ENCODE results near the gene DNAJB4. TPM values are rescaled to one million over a fixed set of nuclear protein-coding genes. Genes with fewer than 3 reads are reported as not detected.

Gene DNAJB4
- total RNA-seq, 1 experiment from 2014 or later = 23.4 TPM

GRCh38 chr1:78038491-78038939 is 33.8 kb downstream of the DNAJB4 start:
- ATAC-seq (no peak), DNase-seq (ENCODE audit: low spot score) (no peak)
- TF ChIP-seq GABPB1 (CRISPR knock-in tag; IDR thresholded peaks at IDR 0.05) = no peak
- TF ChIP-seq, protein P1, sequence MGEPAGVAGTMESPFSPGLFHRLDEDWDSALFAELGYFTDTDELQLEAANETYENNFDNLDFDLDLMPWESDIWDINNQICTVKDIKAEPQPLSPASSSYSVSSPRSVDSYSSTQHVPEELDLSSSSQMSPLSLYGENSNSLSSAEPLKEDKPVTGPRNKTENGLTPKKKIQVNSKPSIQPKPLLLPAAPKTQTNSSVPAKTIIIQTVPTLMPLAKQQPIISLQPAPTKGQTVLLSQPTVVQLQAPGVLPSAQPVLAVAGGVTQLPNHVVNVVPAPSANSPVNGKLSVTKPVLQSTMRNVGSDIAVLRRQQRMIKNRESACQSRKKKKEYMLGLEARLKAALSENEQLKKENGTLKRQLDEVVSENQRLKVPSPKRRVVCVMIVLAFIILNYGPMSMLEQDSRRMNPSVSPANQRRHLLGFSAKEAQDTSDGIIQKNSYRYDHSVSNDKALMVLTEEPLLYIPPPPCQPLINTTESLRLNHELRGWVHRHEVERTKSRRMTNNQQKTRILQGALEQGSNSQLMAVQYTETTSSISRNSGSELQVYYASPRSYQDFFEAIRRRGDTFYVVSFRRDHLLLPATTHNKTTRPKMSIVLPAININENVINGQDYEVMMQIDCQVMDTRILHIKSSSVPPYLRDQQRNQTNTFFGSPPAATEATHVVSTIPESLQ (CRISPR knock-in tag; IDR thresholded peaks at IDR 0.05) = no peak
- TF ChIP-seq, protein P2, sequence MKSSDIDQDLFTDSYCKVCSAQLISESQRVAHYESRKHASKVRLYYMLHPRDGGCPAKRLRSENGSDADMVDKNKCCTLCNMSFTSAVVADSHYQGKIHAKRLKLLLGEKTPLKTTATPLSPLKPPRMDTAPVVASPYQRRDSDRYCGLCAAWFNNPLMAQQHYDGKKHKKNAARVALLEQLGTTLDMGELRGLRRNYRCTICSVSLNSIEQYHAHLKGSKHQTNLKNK (CRISPR knock-in tag; IDR thresholded peaks at IDR 0.05) = no peak
- no peak for TF ChIP-seq GRHL2 (CRISPR knock-in tag; IDR thresholded peaks at IDR 0.05; ENCODE audit: insufficient replicate concordance, severe bottlenecking)
- no peak for TF ChIP-seq SMAD3 (CRISPR knock-in tag; IDR thresholded peaks at IDR 0.05; ENCODE audit: borderline replicate concordance)
- TF ChIP-seq JUN (CRISPR knock-in tag; IDR thresholded peaks at IDR 0.05) = no peak
- no peak for TF ChIP-seq ARID4B (CRISPR knock-in tag; IDR thresholded peaks at IDR 0.05; ENCODE audit: borderline replicate concordance)
- no peak for TF ChIP-seq KAT7 (CRISPR knock-in tag; IDR thresholded peaks at IDR 0.05; ENCODE audit: borderline replicate concordance)
- no peak for TF ChIP-seq ZBTB21 (CRISPR knock-in tag; IDR thresholded peaks at IDR 0.05; ENCODE audit: borderline replicate concordance)
- TF ChIP-seq, protein P3, sequence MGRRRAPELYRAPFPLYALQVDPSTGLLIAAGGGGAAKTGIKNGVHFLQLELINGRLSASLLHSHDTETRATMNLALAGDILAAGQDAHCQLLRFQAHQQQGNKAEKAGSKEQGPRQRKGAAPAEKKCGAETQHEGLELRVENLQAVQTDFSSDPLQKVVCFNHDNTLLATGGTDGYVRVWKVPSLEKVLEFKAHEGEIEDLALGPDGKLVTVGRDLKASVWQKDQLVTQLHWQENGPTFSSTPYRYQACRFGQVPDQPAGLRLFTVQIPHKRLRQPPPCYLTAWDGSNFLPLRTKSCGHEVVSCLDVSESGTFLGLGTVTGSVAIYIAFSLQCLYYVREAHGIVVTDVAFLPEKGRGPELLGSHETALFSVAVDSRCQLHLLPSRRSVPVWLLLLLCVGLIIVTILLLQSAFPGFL (CRISPR knock-in tag; IDR thresholded peaks at IDR 0.05; ENCODE audit: borderline replicate concordance) = no peak
- no peak for TF ChIP-seq ZNF671 (CRISPR knock-in tag; IDR thresholded peaks at IDR 0.05)
- no peak for TF ChIP-seq ZNF232 (CRISPR knock-in tag; IDR thresholded peaks at IDR 0.05)
- no peaks in the 10 kb centered on the region for H3K4me1 Mint-ChIP-seq
- peaks cover 7% of the 10 kb centered on the region; the same call in 1 of the 2 replicates for H3K27me3 Mint-ChIP-seq (ENCODE audit: low read depth)
- H3K9me3 Mint-ChIP-seq = no peaks in the 10 kb centered on the region
- ChIA-PET POLR2A (no interaction called here), CTCF (no interaction called here)
- H3K36me3 Mint-ChIP-seq = no peaks in the 10 kb centered on the region
- no peak overlapping the region for H3K4me3 Mint-ChIP-seq
- no peak overlapping the region for H3K27ac Mint-ChIP-seq

DNA sequence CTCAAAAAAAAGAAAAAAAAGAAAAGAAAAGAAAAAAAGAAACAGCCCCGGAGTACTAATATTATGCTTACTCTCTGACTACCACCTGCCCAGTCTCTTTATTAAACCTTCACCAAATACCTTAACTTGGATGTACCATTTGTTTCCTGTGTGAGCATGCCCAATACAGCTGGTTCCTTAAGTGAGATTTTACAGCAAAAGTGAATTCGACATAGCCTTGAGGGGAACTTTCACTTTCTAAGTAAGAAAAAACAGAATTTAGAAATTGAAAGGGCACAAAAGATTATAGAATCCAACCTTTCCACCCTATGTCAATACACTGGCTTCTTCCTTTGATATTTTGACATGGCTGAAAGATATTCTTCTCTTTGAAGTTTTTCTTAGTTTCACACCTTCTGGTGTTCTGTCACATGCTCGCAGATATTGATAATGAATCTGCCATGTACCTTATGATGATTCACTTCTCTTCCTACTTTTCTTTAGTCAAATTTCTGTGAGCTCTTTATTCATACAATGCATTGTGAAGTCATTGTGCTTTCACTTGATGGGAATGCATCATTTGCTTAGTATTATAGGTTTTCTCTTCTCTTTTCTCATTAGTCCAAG is 35.8 kb downstream of the DNAJB4 start:
- H3K27ac Mint-ChIP-seq = no peak overlapping the region
- TF ChIP-seq NFYB (CRISPR knock-in tag; conservative IDR thresholded peaks at IDR 0.05; ENCODE audit: low read depth) (no peak), CREB1 (CRISPR knock-in tag; IDR thresholded peaks at IDR 0.05) (no peak), FOXK1 (CRISPR knock-in tag; IDR thresholded peaks at IDR 0.05) (no peak), E2F5 (CRISPR knock-in tag; IDR thresholded peaks at IDR 0.05) (no peak)
- TF ChIP-seq, protein P4, sequence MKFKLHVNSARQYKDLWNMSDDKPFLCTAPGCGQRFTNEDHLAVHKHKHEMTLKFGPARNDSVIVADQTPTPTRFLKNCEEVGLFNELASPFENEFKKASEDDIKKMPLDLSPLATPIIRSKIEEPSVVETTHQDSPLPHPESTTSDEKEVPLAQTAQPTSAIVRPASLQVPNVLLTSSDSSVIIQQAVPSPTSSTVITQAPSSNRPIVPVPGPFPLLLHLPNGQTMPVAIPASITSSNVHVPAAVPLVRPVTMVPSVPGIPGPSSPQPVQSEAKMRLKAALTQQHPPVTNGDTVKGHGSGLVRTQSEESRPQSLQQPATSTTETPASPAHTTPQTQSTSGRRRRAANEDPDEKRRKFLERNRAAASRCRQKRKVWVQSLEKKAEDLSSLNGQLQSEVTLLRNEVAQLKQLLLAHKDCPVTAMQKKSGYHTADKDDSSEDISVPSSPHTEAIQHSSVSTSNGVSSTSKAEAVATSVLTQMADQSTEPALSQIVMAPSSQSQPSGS (CRISPR knock-in tag; IDR thresholded peaks at IDR 0.05; ENCODE audit: borderline replicate concordance, low read depth) = no peak
- CTCF ChIA-PET = no interaction called here
- H3K27me3 Mint-ChIP-seq (ENCODE audit: low read depth) = peaks cover 25% of the 10 kb centered on the region
- POLR2A ChIA-PET = no interaction called here
- DNase-seq (ENCODE audit: low spot score) (no peak), ATAC-seq (no peak)
- no peaks in the 10 kb centered on the region for H3K9me3 Mint-ChIP-seq
- H3K4me1 Mint-ChIP-seq = peaks cover 12% of the 10 kb centered on the region
- no peak overlapping the region for H3K4me3 Mint-ChIP-seq
- H3K36me3 Mint-ChIP-seq = no peaks in the 10 kb centered on the region
